Neuronal stem cell (in vitro differentiated cells): Measurements from ENCODE around the gene PPP3CA.

Experiments used
- DNase-seq: peaks from one replicate; pipeline ENCODE4 v3.0.0-alpha.2; 2013; ENCODE audit warnings: low spot score
- H2AFZ ChIP-seq: one replicate; pipeline ENCODE4 v1.6.1; 2013; ENCODE audit warnings: mild to moderate bottlenecking, low read length, inconsistent platforms
- H2AK5ac ChIP-seq: 2 replicates; pipeline ENCODE4 v1.6.1; 2013; ENCODE audit warnings: low read depth, mild to moderate bottlenecking, inconsistent platforms, low read length, moderate library complexity, mixed read lengths
- H2BK120ac ChIP-seq: 2 replicates; pipeline ENCODE4 v1.6.1; 2013; ENCODE audit warnings: low read depth, mild to moderate bottlenecking, inconsistent platforms, low read length, moderate library complexity, mixed read lengths
- H2BK12ac ChIP-seq: one replicate; pipeline ENCODE4 v1.6.1; 2013; ENCODE audit warnings: low read length, inconsistent platforms
- H2BK15ac ChIP-seq: 2 replicates; pipeline ENCODE4 v1.6.1; 2013; ENCODE audit warnings: mild to moderate bottlenecking, low read length, inconsistent platforms, mixed read lengths
- H2BK5ac ChIP-seq: one replicate; pipeline ENCODE4 v1.6.1; 2013; ENCODE audit warnings: inconsistent platforms, mild to moderate bottlenecking, low read length, moderate library complexity
- H3K14ac ChIP-seq: one replicate; pipeline ENCODE4 v1.6.1; 2013; ENCODE audit warnings: low read length, inconsistent platforms
- H3K18ac ChIP-seq: 2 replicates; pipeline ENCODE4 v1.6.1; 2013; ENCODE audit warnings: low read length, inconsistent platforms
- H3K23ac ChIP-seq: 2 replicates; pipeline ENCODE4 v1.6.1; 2013; ENCODE audit warnings: low read depth, mild to moderate bottlenecking, mixed read lengths, low read length, inconsistent platforms; ENCODE audit not compliant: poor library complexity
- H3K27ac ChIP-seq: replicated peaks from 3 replicates; pipeline ENCODE4 v1.5.1; 2013; ENCODE audit warnings: low read length, inconsistent platforms
- H3K27me3 ChIP-seq, 3 experiments: 2 replicates each; pipeline ENCODE4 v1.6.1; 2013; ENCODE audit warnings: low read length in 3 of 3, mild to moderate bottlenecking in 2 of 3, inconsistent platforms in 1 of 3, low read depth in 1 of 3, mixed read lengths in 1 of 3, moderate library complexity in 1 of 3; ENCODE audit not compliant: control insufficient read depth in 3 of 3, insufficient read depth in 3 of 3
- H3K36me3 ChIP-seq, 2 donors: replicated peaks in 1 of 2; 2 replicates each; pipeline ENCODE4 v1.6.1; 2013; ENCODE audit warnings: low read length in 2 of 2; ENCODE audit not compliant: control insufficient read depth in 2 of 2, insufficient read depth in 2 of 2
- H3K4ac ChIP-seq: 2 replicates; pipeline ENCODE4 v1.6.1; 2013; ENCODE audit warnings: inconsistent platforms, mild to moderate bottlenecking, low read length, moderate library complexity
- H3K4me1 ChIP-seq, 2 donors: 1 replicate in 1 of 2; 2 replicates in 1 of 2; pipeline ENCODE4 v1.6.1; 2013; ENCODE audit warnings: low read length in 2 of 2, low read depth in 1 of 2; ENCODE audit not compliant: control insufficient read depth in 2 of 2, insufficient read depth in 1 of 2
- H3K4me2 ChIP-seq: one replicate; pipeline ENCODE4 v1.6.1; 2013; ENCODE audit warnings: mild to moderate bottlenecking, low read length, inconsistent platforms; ENCODE audit not compliant: insufficient read depth, poor library complexity, severe bottlenecking
- H3K4me3 ChIP-seq, 2 donors: 2 replicates each; pipeline ENCODE4 v1.5.1; 2013; ENCODE audit warnings: low read length in 2 of 2, mild to moderate bottlenecking in 2 of 2, inconsistent platforms in 1 of 2, moderate library complexity in 1 of 2
- H3K79me1 ChIP-seq: one replicate; pipeline ENCODE4 v1.6.1; 2013; ENCODE audit warnings: low read depth, mild to moderate bottlenecking, inconsistent platforms, low read length, moderate library complexity
- H3K9ac ChIP-seq: one replicate; pipeline ENCODE4 v1.6.1; 2013; ENCODE audit warnings: mild to moderate bottlenecking, low read depth, low read length, inconsistent platforms; ENCODE audit not compliant: poor library complexity
- H3K9me3 ChIP-seq, 2 donors: replicated peaks in 1 of 2; 2 replicates each; pipeline versions ENCODE3 to v1.6.1; 2013; ENCODE audit warnings: low read length in 2 of 2, mild to moderate bottlenecking in 2 of 2, inconsistent platforms in 1 of 2, low read depth in 1 of 2, mixed read lengths in 1 of 2, moderate library complexity in 1 of 2; ENCODE audit not compliant: control insufficient read depth in 2 of 2, insufficient read depth in 1 of 2
- H4K8ac ChIP-seq: one replicate; pipeline ENCODE4 v1.6.1; 2013; ENCODE audit warnings: low read depth, mild to moderate bottlenecking, inconsistent platforms, low read length, moderate library complexity
- H4K91ac ChIP-seq: one replicate; pipeline ENCODE4 v1.6.1; 2013; ENCODE audit warnings: low read length, low read depth, mild to moderate bottlenecking, inconsistent platforms; ENCODE audit not compliant: poor library complexity
- WGBS, 2 donors: extraction: QIAGEN DNeasy Blood & Tissue Kit; methylation state at CpG; one replicate each; pipeline ENCODE4 v1.1.7; 2013; ENCODE audit warnings: missing lambda C conversion rate in 2 of 2, mixed read lengths in 1 of 2; ENCODE audit not compliant: insufficient read length in 2 of 2, insufficient replicate concordance in 1 of 2; ENCODE audit errors: extremely low coverage in 2 of 2; 5-methylcytosine and 5-hydroxymethylcytosine counted together

Gene PPP3CA

GRCh38 chr4:101035487-101035886 is 311.8 kb downstream of the PPP3CA start:
- H3K9ac ChIP-seq, result no peak overlapping the region
- H3K27ac ChIP-seq, result no peak overlapping the region
- H3K4me2 ChIP-seq, result no peak overlapping the region
- DNase-seq, result no peak
- H3K27me3 ChIP-seq, result no peaks in the 10 kb centered on the region
- H4K91ac ChIP-seq, result no peak overlapping the region
- no CpG with 5 or more reads among the region's 2 CpGs for WGBS, 2 donors
- peaks cover 0 to 2% of the 10 kb centered on the region in 2 donors for H3K36me3 ChIP-seq
- H3K79me1 ChIP-seq, result no peaks in the 10 kb centered on the region
- H2BK15ac ChIP-seq, result no peak overlapping the region
- no peak overlapping the region for H2BK12ac ChIP-seq
- H2BK5ac ChIP-seq, result no peak overlapping the region
- H3K4me3 ChIP-seq, result no peak overlapping the region
- no peak overlapping the region for H3K23ac ChIP-seq
- H2AFZ ChIP-seq, result no peak overlapping the region
- no peak overlapping the region for H2BK120ac ChIP-seq
- H3K14ac ChIP-seq, result no peak overlapping the region
- H3K9me3 ChIP-seq, result no peaks in the 10 kb centered on the region
- H3K4me1 ChIP-seq, result peaks cover 7 to 11% of the 10 kb centered on the region in 2 donors
- H3K4ac ChIP-seq, result no peak overlapping the region
- no peak overlapping the region for H3K18ac ChIP-seq
- no peak overlapping the region for H4K8ac ChIP-seq
- no peak overlapping the region for H2AK5ac ChIP-seq

GRCh38 chr4:101033986-101034385 is 313.3 kb downstream of the PPP3CA start:
- no peak overlapping the region for H2BK5ac ChIP-seq
- H3K4me2 ChIP-seq, result no peak overlapping the region
- H3K18ac ChIP-seq, result no peak overlapping the region
- H3K36me3 ChIP-seq, result no peaks in the 10 kb centered on the region
- no peak overlapping the region for H3K4ac ChIP-seq
- H3K4me1 ChIP-seq, result peaks cover 7 to 14% of the 10 kb centered on the region in 2 donors
- H3K23ac ChIP-seq, result no peak overlapping the region
- H2BK15ac ChIP-seq, result no peak overlapping the region
- no peak overlapping the region for H4K91ac ChIP-seq
- DNase-seq, result no peak
- H2AK5ac ChIP-seq, result no peak overlapping the region
- no peaks in the 10 kb centered on the region for H3K79me1 ChIP-seq
- H3K9ac ChIP-seq, result no peak overlapping the region
- no peak overlapping the region for H4K8ac ChIP-seq
- H2BK120ac ChIP-seq, result no peak overlapping the region
- no CpG with 5 or more reads among the region's 3 CpGs for WGBS, 2 donors
- peak overlapping the region; percentile 6 for H3K27ac ChIP-seq
- no peaks in the 10 kb centered on the region for H3K9me3 ChIP-seq
- H2AFZ ChIP-seq, result no peak overlapping the region
- no peak overlapping the region for H2BK12ac ChIP-seq
- H3K27me3 ChIP-seq, result no peaks in the 10 kb centered on the region
- H3K14ac ChIP-seq, result no peak overlapping the region
- H3K4me3 ChIP-seq, result no peak overlapping the region

GRCh38 chr4:101032541-101032940 is 314.8 kb downstream of the PPP3CA start:
- H2AK5ac ChIP-seq, result no peak overlapping the region
- no peak overlapping the region for H3K4ac ChIP-seq
- no peak overlapping the region for H2AFZ ChIP-seq
- H2BK120ac ChIP-seq, result no peak overlapping the region
- H4K91ac ChIP-seq, result no peak overlapping the region
- no peaks in the 10 kb centered on the region for H3K27me3 ChIP-seq
- no peak overlapping the region for H3K9ac ChIP-seq
- no peak overlapping the region for H2BK5ac ChIP-seq
- no peak overlapping the region for H2BK12ac ChIP-seq
- no peak overlapping the region for H4K8ac ChIP-seq
- no peak for DNase-seq
- peak overlapping the region; percentile 64 for H3K27ac ChIP-seq
- no peak overlapping the region for H3K14ac ChIP-seq
- H3K9me3 ChIP-seq, result no peaks in the 10 kb centered on the region
- WGBS, 2 donors, result no CpG with 5 or more reads among the region's 3 CpGs
- no peak overlapping the region for H3K23ac ChIP-seq
- peaks cover 7 to 16% of the 10 kb centered on the region in 2 donors for H3K4me1 ChIP-seq
- H2BK15ac ChIP-seq, result no peak overlapping the region
- no peaks in the 10 kb centered on the region for H3K79me1 ChIP-seq
- H3K18ac ChIP-seq, result no peak overlapping the region
- no peak overlapping the region for H3K4me3 ChIP-seq
- H3K4me2 ChIP-seq, result no peak overlapping the region
- H3K36me3 ChIP-seq, result no peaks in the 10 kb centered on the region

- Histone ChIP-seq H3K18ac (no peak overlapping the region), H3K14ac (no peak overlapping the region), H3K79me1 (no peaks in the 10 kb centered on the region), H3K23ac (no peak overlapping the region), H2BK5ac (no peak overlapping the region), H3K27me3 (no peaks in the 10 kb centered on the region), H3K4me3 (no peak overlapping the region), H3K27ac (peak overlapping the region; percentile 64), H2BK12ac (no peak overlapping the region), H3K9ac (no peak overlapping the region), H4K8ac (no peak overlapping the region), H3K4me2 (no peak overlapping the region), H2AFZ (peak overlapping the region; percentile 27), H3K4me1 (peaks cover 7 to 16% of the 10 kb centered on the region in 2 donors), H2BK120ac (no peak overlapping the region), H2BK15ac (no peak overlapping the region), H3K4ac (no peak overlapping the region), H3K36me3 (no peaks in the 10 kb centered on the region), H2AK5ac (no peak overlapping the region), H3K9me3 (no peaks in the 10 kb centered on the region), H4K91ac (no peak overlapping the region)
- peak; percentile 63 for DNase-seq
- WGBS, 2 donors, result no CpG with 5 or more reads among the region's 5 CpGs
These were observed 315.4 kb downstream of the PPP3CA start for GRCh38 chr4:101031971-101032370.
